Brain microvascular endothelial cell (primary cell): ENCODE measurements around the gene SPNS3.

ENCODE experiments used
- DNase-seq: peaks from one replicate; pipeline ENCODE4 v3.0.0-alpha.2; 2020
- H3K27ac ChIP-seq: fragments of 250-450 bp; sonication (Bioruptor Pico); 2 replicates; pipeline ENCODE4 v1.5.1; 2020; ENCODE audit warnings: mild to moderate bottlenecking, moderate library complexity
- H3K27me3 ChIP-seq: fragments of 250-450 bp; sonication (Bioruptor Pico); replicated peaks from 2 replicates; pipeline ENCODE4 v1.5.1; 2020; ENCODE audit warnings: mild to moderate bottlenecking
- H3K36me3 ChIP-seq: fragments of 250-450 bp; sonication (Bioruptor Pico); replicated peaks from 2 replicates; pipeline ENCODE4 v1.5.1; 2020; ENCODE audit warnings: mild to moderate bottlenecking
- H3K4me3 ChIP-seq: 2 replicates; pipeline ENCODE4 v1.5.1; 2011; ENCODE audit warnings: low read depth, mild to moderate bottlenecking, control low read depth, low read length, moderate library complexity
- CTCF ChIP-seq: IDR thresholded peaks from 2 replicates; pipeline ENCODE4 v1.5.1; 2011; ENCODE audit warnings: low read depth, mild to moderate bottlenecking, moderate library complexity, low read length, control low read depth, inconsistent platforms; ENCODE audit errors: missing control alignments
- in situ Hi-C: cut with HindIII; loops from 2 replicates; pipeline ENCODE4 v1.10.0; 2017; ENCODE audit warnings: low sequenced_read_pairs, low pct_ligation_motif_present

Gene SPNS3

GRCh38 chr17:4440021-4440420 lies 6.3 kb downstream of the SPNS3 start:
- Histone ChIP-seq H3K4me3 (no peak overlapping the region), H3K36me3 (no peaks in the 10 kb centered on the region), H3K27me3 (peaks cover 2% of the 10 kb centered on the region), H3K27ac (no peak overlapping the region)
- no peak for DNase-seq
- in situ Hi-C loops: no loop called here
- no peak for TF ChIP-seq CTCF

- in situ Hi-C loops: no loop called here
- no peak for DNase-seq
- H3K36me3 ChIP-seq: no peaks in the 10 kb centered on the region
- H3K27ac ChIP-seq: no peak overlapping the region
- no peak overlapping the region for H3K4me3 ChIP-seq
- H3K27me3 ChIP-seq: peaks cover 2% of the 10 kb centered on the region
- TF ChIP-seq CTCF: no peak
Measured at GRCh38 chr17:4440690-4441686, 7.2 kb downstream of the SPNS3 start.

DNA sequence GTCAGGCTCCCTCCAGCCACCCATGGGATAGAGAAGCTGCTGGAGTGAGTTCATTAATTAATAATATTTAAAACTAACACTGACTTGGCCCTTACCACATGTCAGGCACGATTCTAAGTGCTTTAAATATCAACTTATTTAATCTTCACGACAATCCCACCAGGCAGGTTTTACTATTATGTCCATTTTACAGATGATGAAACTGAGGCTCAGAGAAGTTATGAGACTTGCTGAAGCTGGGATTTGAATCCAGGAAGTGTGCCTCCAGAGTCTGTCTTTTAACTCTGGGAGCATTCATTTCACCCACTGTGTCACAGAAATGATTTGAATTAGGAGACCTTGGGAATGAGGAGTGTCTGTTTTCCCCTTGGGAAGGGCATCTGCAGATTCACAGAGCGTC lies 8.8 kb downstream of the SPNS3 start:
- Histone ChIP-seq H3K36me3 (no peaks in the 10 kb centered on the region), H3K4me3 (no peak overlapping the region), H3K27me3 (peaks cover 2% of the 10 kb centered on the region), H3K27ac (no peak overlapping the region)
- DNase-seq: no peak
- no peak for TF ChIP-seq CTCF
- in situ Hi-C loops: no loop called here

- H3K27ac ChIP-seq: no peak overlapping the region
- no peak for TF ChIP-seq CTCF
- in situ Hi-C loops: no loop called here
- H3K36me3 ChIP-seq: no peaks in the 10 kb centered on the region
- DNase-seq: no peak
- no peak overlapping the region for H3K4me3 ChIP-seq
- H3K27me3 ChIP-seq: peaks cover 2% of the 10 kb centered on the region
Measured at GRCh38 chr17:4443476-4443875, 9.7 kb downstream of the SPNS3 start.

DNA sequence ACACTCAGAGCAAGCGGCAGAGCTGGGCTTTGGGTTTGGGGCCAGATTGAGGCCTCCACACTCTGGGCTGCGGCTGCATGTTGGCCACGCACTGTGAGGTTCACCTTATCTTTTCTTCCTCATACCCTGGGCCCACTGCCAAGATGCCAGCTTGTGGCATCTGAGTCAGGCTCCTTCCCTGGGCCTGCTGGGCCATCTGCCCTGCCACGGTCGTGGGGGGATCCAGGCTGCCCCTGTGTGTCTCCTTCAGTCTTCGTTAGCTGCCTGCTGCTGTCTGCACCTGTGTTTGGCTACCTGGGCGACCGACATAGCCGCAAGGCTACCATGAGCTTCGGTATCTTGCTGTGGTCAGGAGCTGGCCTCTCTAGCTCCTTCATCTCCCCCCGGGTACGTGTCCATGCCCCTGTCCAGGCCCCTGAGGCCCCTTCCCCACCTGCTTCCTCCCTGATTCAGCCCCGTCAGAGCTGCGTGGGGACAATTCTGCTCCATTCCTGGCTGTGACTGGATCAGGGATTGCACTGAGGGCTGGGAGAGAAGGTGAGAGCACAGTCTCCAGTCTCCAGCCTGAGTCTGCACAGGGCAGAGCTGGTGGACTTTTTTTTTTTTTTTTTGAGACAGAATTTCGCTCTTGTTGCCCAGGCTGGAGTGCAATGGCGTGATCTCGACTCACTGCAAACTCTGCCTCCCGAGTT lies 11.2 kb downstream of the SPNS3 start:
- TF ChIP-seq CTCF: no peak
- peaks cover 2% of the 10 kb centered on the region for H3K27me3 ChIP-seq
- in situ Hi-C loops: no loop called here

More for the DNA sequence above, 11.2 kb downstream of the SPNS3 start:
- H3K27ac ChIP-seq: no peak overlapping the region
- no peak for DNase-seq
- H3K4me3 ChIP-seq: no peak overlapping the region
- H3K36me3 ChIP-seq: no peaks in the 10 kb centered on the region
